Adrenal gland (tissue), 12 donors: ENCODE measurements around the gene BTBD1. TPM values are rescaled to one million over a fixed set of nuclear protein-coding genes. Genes with fewer than 3 reads are reported as not detected.
A peak's percentile ranks its signal among the peaks of the same experiment; 100 is the strongest.

Experiments
- DNase-seq, 7 donors: peaks; one replicate each; pipeline ENCODE4 v3.0.0-alpha.2; 2019 to 2020
- H3K27ac ChIP-seq, 5 donors: fragments of 200-600 bp; sonication (generic) in 4 of 5; 1 replicate in 3 of 5; 2 replicates in 2 of 5; pipeline versions ENCODE4 v1.5.1 to v1.8.0; 2016 to 2020; ENCODE audit warnings: mild to moderate bottlenecking in 1 of 5
- H3K27me3 ChIP-seq: fragments of 200-600 bp; 2 replicates; pipeline ENCODE4 v1.8.0; 2021
- H3K36me3 ChIP-seq, 2 donors: fragments of 200-600 bp; replicated peaks in 1 of 2; 1 replicate in 1 of 2; 2 replicates in 1 of 2; pipeline versions ENCODE4 v1.5.1 to v1.8.0; 2018 to 2022
- H3K4me1 ChIP-seq, 2 donors: fragments of 200-600 bp; replicated peaks in 1 of 2; 1 replicate in 1 of 2; 2 replicates in 1 of 2; pipeline versions ENCODE4 v1.5.1 to v1.8.0; 2018 to 2021
- H3K4me3 ChIP-seq, 4 donors: fragments of 200-600 bp; sonication (generic) in 3 of 4; one replicate each; pipeline ENCODE4 v1.5.1; 2016 to 2018
- H3K9me3 ChIP-seq, 3 donors: fragments of 200-600 bp; sonication (generic) in 1 of 3; replicated peaks in 1 of 3; 1 replicate in 2 of 3; 2 replicates in 1 of 3; pipeline versions ENCODE4 v1.5.1 to v1.8.0; 2016 to 2021
- POLR2A ChIP-seq, 2 donors: fragments of 450-650 bp; IDR thresholded peaks; one replicate each; pipeline ENCODE4 v1.6.1; 2017; ENCODE audit warnings: antibody characterized with exemption in 2 of 2, mild to moderate bottlenecking in 2 of 2, moderate library complexity in 1 of 2
- WGBS, 4 donors: extraction: QIAGEN DNeasy Blood & Tissue Kit in 2 of 4; methylation state at CpG; one replicate each; pipeline versions ENCODE4 v1.1.5 to v1.1.7; 2013 to 2017; 5-methylcytosine and 5-hydroxymethylcytosine counted together
- intact Hi-C, 2 donors: fragments of 100-400 bp; cut with DNase I; formaldehyde crosslinking; loops; one replicate each; pipeline versions ENCODE4 v1.14.1 to v1.15.0; 2022 to 2023
- polyA plus RNA-seq, 3 donors: library from polyadenylated mRNA; stranded (reverse); fragments of 200-250 nt in 2 of 3; fragments of 350-450 nt in 1 of 3; fragmentation: Illumina TruSeq in 1 of 3; extraction: RNeasy Lipid Tissue Mini Kit (QIAGEN cat#74804) in 1 of 3; gene quantifications; one replicate each; pipeline ENCODE4 v1.2.3, GENCODE V29; 2013 to 2014
- total RNA-seq, 9 donors: library from RNA; depleted of rRNA in 4 of 9; stranded (reverse); fragments of >200 nt in 4 of 9; fragments of 120-200 nt in 1 of 9; fragmentation: NEBNext Ultra II Directional in 1 of 9; extraction: Animal tissue kit (Norgen Biotek cat#: 25700) in 1 of 9; gene quantifications; one replicate each; pipeline versions ENCODE4 v1.1.0 to v1.2.4, GENCODE V29; 2013 to 2023
- TF ChIP-seq, protein P1 (sequence below), 6 experiments: fragments of 450-650 bp in 4 of 6; fragments of 200-600 bp in 2 of 6; sonication (generic) in 1 of 6; IDR thresholded peaks; 1 replicate in 5 of 6; 2 replicates in 1 of 6; pipeline versions ENCODE4 v1.5.1 to v1.8.0; 2016 to 2021; ENCODE audit warnings: antibody characterized with exemption in 6 of 6, mild to moderate bottlenecking in 2 of 6, moderate library complexity in 1 of 6
- donor health status: healthy with polysubstance abuse.
- donor health status: Bipolar disorder and iron deficiency.
- donor health status: DM: yes; HTN: yes; CAD: no.
- donor health status: DM: no; HTN: no; CAD: no.
- donor health status: DM: no; HTN: no; CAD: no.
- donor health status: DM: yes; HTN: yes; CAD: no.

Gene BTBD1
- total and polyA plus RNA-seq, 12 donors = 7.2 to 72.6 (median 49.7) TPM

DNA sequence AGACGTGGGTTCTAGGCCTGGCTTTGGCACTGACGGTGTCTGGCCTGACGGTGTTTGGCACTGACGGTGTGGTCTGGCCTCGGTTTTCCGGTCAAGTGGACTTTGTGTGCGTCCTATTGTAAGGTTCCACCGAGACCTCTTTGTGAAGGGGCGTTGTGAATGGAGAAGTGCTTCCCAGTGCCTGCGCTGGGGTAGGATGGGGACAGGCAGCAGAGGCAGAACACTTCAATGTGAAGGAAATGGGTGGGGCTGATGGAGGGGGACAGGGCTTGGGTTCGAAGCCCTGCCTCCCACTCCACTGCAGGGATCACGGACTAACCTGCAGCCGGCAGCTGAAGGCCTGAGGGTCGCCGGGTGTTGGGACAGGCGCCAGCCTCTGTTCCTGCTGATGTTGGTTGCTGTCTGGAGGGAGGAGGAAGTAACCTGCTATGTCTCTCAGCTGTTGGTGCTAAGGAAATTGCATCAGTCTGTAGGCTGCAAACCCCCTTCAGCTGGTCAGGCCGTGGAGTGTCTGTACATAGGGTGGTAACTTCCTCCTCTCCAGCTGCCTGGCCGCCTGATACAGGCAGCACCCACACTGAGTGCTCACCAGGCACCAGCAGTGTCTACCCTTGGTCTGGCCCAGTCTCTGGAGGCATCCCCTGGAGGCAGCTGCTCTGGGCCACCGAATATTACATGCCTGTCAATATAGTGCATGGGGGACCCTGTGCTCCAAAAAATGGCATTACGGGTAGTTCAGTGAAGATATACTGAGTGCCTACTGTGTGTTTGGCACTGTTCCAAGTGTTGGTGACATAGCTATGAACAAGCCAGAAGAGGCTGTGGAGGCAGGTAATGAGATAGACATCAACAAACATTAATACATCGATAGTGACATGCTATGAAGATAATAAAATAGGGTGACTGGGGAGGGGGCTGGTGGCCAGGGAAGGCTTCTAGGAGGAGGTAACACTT is 41.5 kb upstream of the BTBD1 start:
- Histone ChIP-seq H3K36me3 (no peaks in the 10 kb centered on the region), H3K4me1 (peaks cover 0 to 6% of the 10 kb centered on the region in 2 donors), H3K27me3 (peaks cover 7% of the 10 kb centered on the region), H3K4me3 (peak overlapping the region in 1 of 4 donors; percentile 67), H3K9me3 (no peaks in the 10 kb centered on the region), H3K27ac (peak overlapping the region in 4 of 5 donors; percentile 0 to 90 (median 46))
- 50 to 67% (median 59%) methylated on average over 17 to 21 of the region's 21 CpGs for WGBS, 4 donors
- intact Hi-C loops = no loop called here
- TF ChIP-seq, protein P1, sequence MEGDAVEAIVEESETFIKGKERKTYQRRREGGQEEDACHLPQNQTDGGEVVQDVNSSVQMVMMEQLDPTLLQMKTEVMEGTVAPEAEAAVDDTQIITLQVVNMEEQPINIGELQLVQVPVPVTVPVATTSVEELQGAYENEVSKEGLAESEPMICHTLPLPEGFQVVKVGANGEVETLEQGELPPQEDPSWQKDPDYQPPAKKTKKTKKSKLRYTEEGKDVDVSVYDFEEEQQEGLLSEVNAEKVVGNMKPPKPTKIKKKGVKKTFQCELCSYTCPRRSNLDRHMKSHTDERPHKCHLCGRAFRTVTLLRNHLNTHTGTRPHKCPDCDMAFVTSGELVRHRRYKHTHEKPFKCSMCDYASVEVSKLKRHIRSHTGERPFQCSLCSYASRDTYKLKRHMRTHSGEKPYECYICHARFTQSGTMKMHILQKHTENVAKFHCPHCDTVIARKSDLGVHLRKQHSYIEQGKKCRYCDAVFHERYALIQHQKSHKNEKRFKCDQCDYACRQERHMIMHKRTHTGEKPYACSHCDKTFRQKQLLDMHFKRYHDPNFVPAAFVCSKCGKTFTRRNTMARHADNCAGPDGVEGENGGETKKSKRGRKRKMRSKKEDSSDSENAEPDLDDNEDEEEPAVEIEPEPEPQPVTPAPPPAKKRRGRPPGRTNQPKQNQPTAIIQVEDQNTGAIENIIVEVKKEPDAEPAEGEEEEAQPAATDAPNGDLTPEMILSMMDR (IDR thresholded peaks at IDR 0.05) = no peak
- peak in 1 of 2 donors; percentile 36 for TF ChIP-seq POLR2A (IDR thresholded peaks at IDR 0.05)
- DNase-seq = peak; percentile 33 to 75 (median 65)

DNA sequence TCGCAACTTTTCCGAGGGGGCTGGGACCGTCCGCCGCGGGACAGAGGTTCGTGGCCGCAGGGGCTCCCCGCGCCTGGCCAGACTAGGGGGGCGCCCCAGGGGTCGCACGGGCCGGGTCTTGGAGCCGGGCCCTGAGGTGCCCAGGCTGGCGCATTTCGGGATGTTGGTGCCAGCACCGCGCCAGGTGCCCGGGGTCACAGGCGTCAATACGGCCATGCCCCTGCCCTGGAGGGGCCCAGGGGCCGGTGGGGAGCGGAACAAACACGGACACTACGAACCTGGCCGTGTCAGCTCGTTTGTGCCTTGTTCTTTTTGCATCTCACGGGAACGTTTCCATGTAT is 40.8 kb upstream of the BTBD1 start:
- TF ChIP-seq, protein P1 (IDR thresholded peaks at IDR 0.05) = no peak
- no peak for TF ChIP-seq POLR2A (IDR thresholded peaks at IDR 0.05)
- intact Hi-C loops = no loop called here
- H3K4me1 ChIP-seq = peaks cover 0 to 6% of the 10 kb centered on the region in 2 donors
- no peak for DNase-seq
- H3K27ac ChIP-seq = peak overlapping the region in 4 of 5 donors; percentile 0 to 90 (median 46)
- H3K4me3 ChIP-seq = peak overlapping the region in 2 of 4 donors; percentile 15 to 67
- no peaks in the 10 kb centered on the region for H3K9me3 ChIP-seq
- 11 to 49% (median 29%) methylated on average over 8 to 30 of the region's 30 CpGs for WGBS, 4 donors
- peaks cover 7% of the 10 kb centered on the region for H3K27me3 ChIP-seq
- no peaks in the 10 kb centered on the region for H3K36me3 ChIP-seq

- intact Hi-C loops = no loop called here
- WGBS, 4 donors = 0 to 3% (median 1%) methylated on average over 45 to 97 of the region's 97 CpGs
- H3K27ac ChIP-seq = peak within 1 kb of the TSS in 4 of 5 donors; percentile 0 to 90 (median 46)
- H3K36me3 ChIP-seq = no peaks in the 10 kb centered on the region
- DNase-seq = peak in 1 of 7 donors; percentile 11
- H3K4me1 ChIP-seq = peaks cover 0 to 6% of the 10 kb centered on the region in 2 donors
- peak within 1 kb of the TSS in 2 of 4 donors; percentile 15 to 67 for H3K4me3 ChIP-seq
- TF ChIP-seq, protein P1 (IDR thresholded peaks at IDR 0.05) = no peak
- TF ChIP-seq POLR2A (IDR thresholded peaks at IDR 0.05) = no peak
- no peaks in the 10 kb centered on the region for H3K9me3 ChIP-seq
- H3K27me3 ChIP-seq = peaks cover 7% of the 10 kb centered on the region
These were observed 40.2 kb upstream of the BTBD1 start, which contains the start of gene TM6SF1 for GRCh38 chr15:83106994-83107840. Gene TM6SF1, plus strand, starts transcription at chr15:83107645. Its CDS starts 36 bp downstream, at chr15:83107681.

GRCh38 chr15:83105440-83105839 is 38.4 kb upstream of the BTBD1 start:
- peaks cover 0 to 6% of the 10 kb centered on the region in 2 donors for H3K4me1 ChIP-seq
- DNase-seq = no peak
- WGBS, 4 donors = 53 to 74% (median 69%) methylated on average over 1 of the region's 1 CpG
- intact Hi-C loops = no loop called here
- H3K27ac ChIP-seq = no peak overlapping the region
- H3K36me3 ChIP-seq = no peaks in the 10 kb centered on the region
- H3K9me3 ChIP-seq = no peaks in the 10 kb centered on the region
- no peak overlapping the region for H3K4me3 ChIP-seq
- TF ChIP-seq, protein P1 (IDR thresholded peaks at IDR 0.05) = no peak
- no peak for TF ChIP-seq POLR2A (IDR thresholded peaks at IDR 0.05)
- H3K27me3 ChIP-seq = peaks cover 7% of the 10 kb centered on the region
